Prostate gland (tissue), 2 donors: ENCODE measurements around the gene ZMPSTE24. TPM values are rescaled to one million over a fixed set of nuclear protein-coding genes. Genes with fewer than 3 reads are reported as not detected.
"Not testable (repeated sequence)": the region's sequence is repeated elsewhere in the genome, so short reads cannot be mapped to it uniquely, and the experiment has no call there.

Source experiments
- DNase-seq: peaks from one replicate; pipeline ENCODE4 v3.0.0-alpha.2; 2019; ENCODE audit warnings: low spot score
- H3K27ac ChIP-seq, 2 donors: fragments of 200-600 bp; sonication (generic); 2 replicates each; pipeline ENCODE4 v1.5.1; 2017 to 2019
- H3K27me3 ChIP-seq: fragments of 200-600 bp; sonication (generic); replicated peaks from 2 replicates; pipeline ENCODE4 v1.5.1; 2019; ENCODE audit not compliant: insufficient read depth
- H3K36me3 ChIP-seq, 2 donors: fragments of 200-600 bp; sonication (generic); 1 replicate in 1 of 2; 2 replicates in 1 of 2; pipeline versions ENCODE4 v1.5.1 to v1.8.1; 2017 to 2019
- H3K4me1 ChIP-seq: fragments of 200-600 bp; sonication (generic); replicated peaks from 2 replicates; pipeline ENCODE4 v1.5.1; 2019
- H3K4me3 ChIP-seq, 2 donors: fragments of 200-600 bp; sonication (generic); 2 replicates each; pipeline ENCODE4 v1.5.1; 2017 to 2019
- H3K9me3 ChIP-seq: fragments of 200-600 bp; sonication (generic); 2 replicates; pipeline ENCODE4 v1.5.1; 2017
- CTCF ChIP-seq, 4 experiments: fragments of 200-600 bp in 2 of 4; fragments of 450-650 bp in 2 of 4; sonication (generic) in 2 of 4; IDR thresholded peaks; 1 replicate in 3 of 4; 2 replicates in 1 of 4; pipeline ENCODE4 v1.5.1; 2016 to 2019; ENCODE audit warnings: antibody characterized with exemption in 4 of 4, mild to moderate bottlenecking in 2 of 4, moderate library complexity in 2 of 4
- POLR2A ChIP-seq: fragments of 450-650 bp; IDR thresholded peaks from one replicate; pipeline ENCODE4 v1.6.1; 2016; ENCODE audit warnings: antibody characterized with exemption, mild to moderate bottlenecking
- POLR2AphosphoS5 ChIP-seq: sonication (generic); formaldehyde crosslinking; IDR thresholded peaks from one replicate; pipeline ENCODE4 v1.6.1; 2017; ENCODE audit warnings: antibody characterized with exemption
- WGBS: methylation state at CpG from one replicate; pipeline ENCODE4 v1.1.5; 2018; 5-methylcytosine and 5-hydroxymethylcytosine counted together
- intact Hi-C: fragments of 100-400 bp; cut with DNase I; formaldehyde crosslinking; loops from one replicate; pipeline ENCODE4 v1.14.2; 2022
- total RNA-seq, 2 donors: library from RNA; depleted of rRNA; stranded (reverse); fragments of >200 nt; gene quantifications; one replicate each; pipeline ENCODE4 v1.1.0, GENCODE V29; 2016

ZMPSTE24 gene
- total RNA-seq, 2 donors from 2014 or later, result 32.8 to 57.7 TPM

GRCh38 chr1:40316595-40317393 is 58.8 kb downstream of the ZMPSTE24 start, which contains the start of gene COL9A2:
Gene COL9A2, minus strand, starts transcription at chr1:40317286. Its CDS starts 89 bp downstream, at chr1:40317197.
- DNase-seq, result no peak
- 3% methylated on average over 28 of the region's 84 CpGs for WGBS
- TF ChIP-seq CTCF (IDR thresholded peaks at IDR 0.05) (no peak), POLR2A (no peak), POLR2AphosphoS5 (no peak)
- Histone ChIP-seq H3K36me3 (no peaks in the 10 kb centered on the region), H3K4me1 (no peaks in the 10 kb centered on the region), H3K9me3 (no peaks in the 10 kb centered on the region), H3K27ac (peak within 1 kb of the TSS in 1 of 2 donors; percentile 14), H3K27me3 (no peaks in the 10 kb centered on the region), H3K4me3 (peak within 1 kb of the TSS; percentile 28 to 37)
- intact Hi-C loops, result loop anchor here (10.0 kb wide), 2 partner anchors 88 to 172 kb away; no protein-coding TSS in a partner anchor

GRCh38 chr1:40317394-40318074 is 59.5 kb downstream of the ZMPSTE24 start:
- no peaks in the 10 kb centered on the region for H3K4me1 ChIP-seq
- intact Hi-C loops, result loop anchor here (10.0 kb wide), 2 partner anchors 87 to 173 kb away; no protein-coding TSS in a partner anchor
- WGBS, result 40% methylated on average over 12 of the region's 21 CpGs

GRCh38 chr1:40318476-40318875 is 60.4 kb downstream of the ZMPSTE24 start:
- H3K9me3 ChIP-seq, result no peaks in the 10 kb centered on the region
- no peak overlapping the region for H3K27ac ChIP-seq
- no peaks in the 10 kb centered on the region for H3K36me3 ChIP-seq
- no peak for TF ChIP-seq CTCF (IDR thresholded peaks at IDR 0.05)
- no peak for TF ChIP-seq POLR2AphosphoS5
- no peak for TF ChIP-seq POLR2A
- no peak overlapping the region for H3K4me3 ChIP-seq
- no peaks in the 10 kb centered on the region for H3K4me1 ChIP-seq
- H3K27me3 ChIP-seq, result no peaks in the 10 kb centered on the region
- no peak for DNase-seq
- WGBS, result 95% methylated on average over 4 of the region's 4 CpGs
- intact Hi-C loops, result loop anchor here (10.0 kb wide), 2 partner anchors 86 to 174 kb away; no protein-coding TSS in a partner anchor

More at GRCh38 chr1:40317394-40318074, 59.5 kb downstream of the ZMPSTE24 start:
- H3K9me3 ChIP-seq, result no peaks in the 10 kb centered on the region
- H3K27me3 ChIP-seq, result no peaks in the 10 kb centered on the region
- TF ChIP-seq POLR2A (no peak), CTCF (IDR thresholded peaks at IDR 0.05) (no peak), POLR2AphosphoS5 (no peak)
- no peak overlapping the region for H3K27ac ChIP-seq
- peak overlapping the region; percentile 28 to 37 for H3K4me3 ChIP-seq
- no peak for DNase-seq
- no peaks in the 10 kb centered on the region for H3K36me3 ChIP-seq

GRCh38 chr1:40318970-40319621 is 61.1 kb downstream of the ZMPSTE24 start:
- no peaks in the 10 kb centered on the region for H3K9me3 ChIP-seq
- no peak overlapping the region for H3K27ac ChIP-seq
- no peak for DNase-seq
- TF ChIP-seq POLR2AphosphoS5, result no peak
- no peak for TF ChIP-seq CTCF (IDR thresholded peaks at IDR 0.05)
- TF ChIP-seq POLR2A, result no peak
- intact Hi-C loops, result loop anchor here (10.0 kb wide), 2 partner anchors 86 to 174 kb away; no protein-coding TSS in a partner anchor
- H3K4me3 ChIP-seq, result no peak overlapping the region
- no peaks in the 10 kb centered on the region for H3K4me1 ChIP-seq
- no peaks in the 10 kb centered on the region for H3K27me3 ChIP-seq
- no peaks in the 10 kb centered on the region for H3K36me3 ChIP-seq
- WGBS, result 91% methylated on average over 4 of the region's 4 CpGs

GRCh38 chr1:40331403-40331802 is 73.4 kb downstream of the ZMPSTE24 start:
- H3K36me3 ChIP-seq, H3K4me1 ChIP-seq, intact Hi-C loops, H3K27ac ChIP-seq, H3K4me3 ChIP-seq, DNase-seq, H3K9me3 ChIP-seq, H3K27me3 ChIP-seq: not testable (repeated sequence)
- 96% methylated on average over 1 of the region's 1 CpG for WGBS
